SHP77 treated with DMSO at 0.1 percent for 48 hours (cell line): Measurements from ENCODE around the gene IL17RB.

Experiments
- DNase-seq: peaks from one replicate; lab custom pipeline; 2025; lab: John Stamatoyannopoulos, UW

The IL17RB gene

DNA sequence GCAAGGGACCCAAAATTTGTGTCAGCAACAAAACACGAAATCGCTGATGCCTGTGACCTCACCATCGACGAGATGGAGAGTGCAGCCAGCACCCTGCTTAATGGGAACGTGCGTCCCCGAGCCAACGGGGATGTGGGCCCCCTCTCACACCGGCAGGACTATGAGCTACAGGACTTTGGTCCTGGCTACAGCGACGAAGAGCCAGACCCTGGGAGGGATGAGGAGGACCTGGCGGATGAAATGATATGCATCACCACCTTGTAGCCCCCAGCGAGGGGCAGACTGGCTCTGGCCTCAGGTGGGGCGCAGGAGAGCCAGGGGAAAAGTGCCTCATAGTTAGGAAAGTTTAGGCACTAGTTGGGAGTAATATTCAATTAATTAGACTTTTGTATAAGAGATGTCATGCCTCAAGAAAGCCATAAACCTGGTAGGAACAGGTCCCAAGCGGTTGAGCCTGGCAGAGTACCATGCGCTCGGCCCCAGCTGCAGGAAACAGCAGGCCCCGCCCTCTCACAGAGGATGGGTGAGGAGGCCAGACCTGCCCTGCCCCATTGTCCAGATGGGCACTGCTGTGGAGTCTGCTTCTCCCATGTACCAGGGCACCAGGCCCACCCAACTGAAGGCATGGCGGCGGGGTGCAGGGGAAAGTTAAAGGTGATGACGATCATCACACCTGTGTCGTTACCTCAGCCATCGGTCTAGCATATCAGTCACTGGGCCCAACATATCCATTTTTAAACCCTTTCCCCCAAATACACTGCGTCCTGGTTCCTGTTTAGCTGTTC, 35.0 kb upstream of the IL17RB start:
- no peak for DNase-seq

DNA sequence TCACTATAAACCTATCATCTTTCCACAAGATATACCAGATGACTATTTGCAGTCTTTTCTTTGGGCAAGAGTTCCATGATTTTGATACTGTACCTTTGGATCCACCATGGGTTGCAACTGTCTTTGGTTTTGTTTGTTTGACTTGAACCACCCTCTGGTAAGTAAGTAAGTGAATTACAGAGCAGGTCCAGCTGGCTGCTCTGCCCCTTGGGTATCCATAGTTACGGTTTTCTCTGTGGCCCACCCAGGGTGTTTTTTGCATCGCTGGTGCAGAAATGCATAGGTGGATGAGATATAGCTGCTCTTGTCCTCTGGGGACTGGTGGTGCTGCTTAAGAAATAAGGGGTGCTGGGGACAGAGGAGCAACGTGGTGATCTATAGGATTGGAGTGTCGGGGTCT, 33.9 kb upstream of the IL17RB start:
- DNase-seq, result no peak

- no peak for DNase-seq
Observed at GRCh38 chr3:53813229-53813628, 33.1 kb upstream of the IL17RB start.

DNA sequence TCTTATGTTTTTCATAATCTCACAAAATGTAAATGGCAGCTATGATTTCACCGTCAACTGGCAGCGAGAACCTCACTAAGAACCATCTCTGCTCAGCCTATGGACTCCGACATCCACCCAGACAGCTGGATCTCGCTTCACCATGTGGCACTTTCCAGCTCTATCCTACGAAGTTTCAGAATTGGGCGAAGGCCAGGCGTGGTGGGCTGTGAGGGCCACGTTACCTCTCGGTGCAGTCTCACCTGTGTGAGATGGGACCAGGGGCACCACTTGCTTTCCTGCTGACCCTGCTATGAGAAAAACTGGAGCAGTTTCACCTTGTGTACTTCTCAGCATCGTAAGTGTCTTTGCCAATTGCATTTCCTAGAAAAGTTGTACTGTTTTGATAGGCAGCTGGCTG, 32.5 kb upstream of the IL17RB start:
- no peak for DNase-seq

DNA sequence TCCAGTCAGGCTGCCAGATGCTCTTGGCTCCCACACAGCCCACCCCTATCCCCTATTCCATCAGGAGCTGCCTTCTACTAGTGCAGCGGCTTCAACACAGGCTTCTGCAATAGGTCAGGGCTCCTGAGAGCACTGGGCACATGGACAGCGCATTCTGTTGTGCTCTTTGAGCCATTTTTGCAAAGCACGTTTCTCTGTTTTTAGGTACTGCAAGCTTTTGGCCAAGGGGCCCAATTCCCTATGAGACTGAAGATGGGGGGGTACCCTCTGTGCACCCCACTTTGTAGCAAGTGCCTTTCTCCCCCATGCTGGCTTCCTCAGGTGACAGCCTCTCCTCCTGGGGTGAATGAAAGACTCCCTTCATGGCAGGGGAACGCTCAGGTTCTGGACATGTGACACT, 31.3 kb upstream of the IL17RB start:
- DNase-seq, result no peak

DNA sequence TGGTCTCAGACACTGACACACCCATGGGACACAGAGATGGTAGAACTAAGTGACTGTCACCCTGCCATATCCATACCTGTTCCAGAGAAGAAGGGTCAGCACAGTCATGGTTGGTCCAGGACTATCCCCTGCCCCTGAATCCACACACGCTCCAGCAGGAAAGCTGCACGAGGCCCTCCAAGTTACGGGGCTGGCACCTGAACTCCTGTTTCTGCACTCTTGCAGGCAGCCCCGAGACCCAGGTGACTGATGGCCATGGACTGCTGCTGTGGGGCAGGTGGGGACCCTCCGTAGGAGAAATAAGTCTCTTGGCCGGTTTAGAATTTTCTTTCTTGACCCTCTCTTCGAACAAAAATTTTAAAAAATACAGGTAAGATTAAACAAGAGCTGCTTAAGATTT, 30.7 kb upstream of the IL17RB start:
- DNase-seq, result no peak

DNA sequence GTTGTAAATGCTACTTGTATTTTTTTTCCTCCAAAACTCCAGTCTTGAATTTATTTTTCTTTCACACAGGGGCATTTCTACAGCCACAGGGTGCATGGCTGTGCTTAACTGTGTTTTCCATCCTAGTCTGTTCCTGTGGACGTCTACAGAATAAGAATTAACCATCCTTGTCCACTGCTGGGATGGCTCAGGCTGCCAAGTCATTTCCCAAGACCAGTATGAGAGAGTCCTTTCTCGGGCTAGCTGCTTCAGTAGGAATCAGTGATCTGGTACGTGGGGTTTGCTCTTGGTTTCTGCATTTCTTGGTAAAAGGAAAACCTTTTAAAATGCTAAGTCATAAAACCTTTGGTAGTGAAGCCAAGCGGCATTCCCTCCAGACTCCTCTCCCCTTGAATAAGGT, 29.9 kb upstream of the IL17RB start:
- no peak for DNase-seq

- no peak for DNase-seq
Observed at GRCh38 chr3:53817211-53817610, 29.2 kb upstream of the IL17RB start.

DNA sequence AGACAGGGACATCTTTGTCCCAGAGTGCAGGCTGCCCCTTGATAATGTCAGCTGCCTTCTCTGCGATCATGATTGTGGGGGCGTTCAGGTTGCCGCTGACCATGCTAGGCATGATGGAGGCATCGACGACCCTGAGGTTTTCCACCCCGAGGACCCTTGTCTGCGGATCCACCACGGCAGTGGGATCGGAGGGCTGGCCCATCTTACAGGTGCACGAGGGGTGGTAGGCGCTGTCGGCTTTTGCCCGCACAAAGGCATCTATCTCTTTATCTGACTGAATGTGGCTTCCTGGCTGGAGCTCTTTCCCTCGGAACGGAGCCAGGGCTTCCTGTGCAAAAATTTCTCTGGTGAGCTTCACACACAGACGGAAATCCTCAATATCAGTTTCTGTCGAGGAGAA, 28.6 kb upstream of the IL17RB start:
- DNase-seq, result no peak

DNA sequence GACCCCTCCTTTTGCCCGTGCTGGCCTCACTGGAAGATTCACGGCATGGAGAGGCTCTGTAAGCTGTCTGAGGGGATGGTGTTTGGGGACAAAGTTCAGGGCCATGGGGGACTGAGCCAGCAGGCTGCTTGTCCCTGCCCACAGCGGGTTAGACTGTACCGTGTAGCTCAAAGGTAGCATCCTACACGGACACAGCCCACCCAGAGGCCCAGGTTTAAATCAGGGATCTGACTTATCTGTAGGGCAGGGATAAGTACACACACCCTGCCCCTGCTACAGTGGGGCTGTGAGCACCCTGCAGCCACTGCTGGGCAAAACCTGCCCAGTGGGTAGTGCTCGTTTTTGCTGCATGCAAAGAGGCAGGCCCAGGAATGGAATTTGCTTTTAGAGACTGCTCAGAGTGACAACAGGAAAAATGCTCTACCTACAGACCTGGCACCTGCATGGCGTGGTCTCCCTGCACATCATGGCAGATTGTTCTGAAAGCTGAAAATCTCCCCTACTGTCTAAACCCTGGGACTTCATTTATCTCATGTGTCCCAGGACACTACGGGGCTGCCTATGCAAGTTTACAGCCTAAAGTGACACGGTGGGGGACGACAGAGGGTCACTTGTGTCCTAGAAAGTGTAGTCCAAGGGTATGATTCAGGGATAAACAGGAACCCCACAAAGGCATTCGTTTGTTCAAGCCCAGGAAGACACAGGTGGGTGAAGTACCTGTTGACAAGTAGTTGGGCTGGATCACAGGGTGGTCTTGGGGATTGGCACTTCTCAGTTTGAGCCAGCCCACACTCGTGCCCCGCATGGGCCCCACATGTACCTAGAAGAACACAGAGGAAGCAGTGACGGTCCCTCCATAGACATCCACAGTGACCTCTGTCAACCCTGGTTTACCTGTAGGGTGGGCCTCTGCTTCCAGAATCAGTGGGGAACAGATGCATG, 27.9 kb upstream of the IL17RB start:
- no peak for DNase-seq

- DNase-seq, result no peak
Observed at GRCh38 chr3:53819163-53819868, 27.1 kb upstream of the IL17RB start.

- DNase-seq, result no peak
Observed at GRCh38 chr3:53820084-53820483, 26.3 kb upstream of the IL17RB start.

GRCh38 chr3:53820756-53821580, 25.4 kb upstream of the IL17RB start:
- no peak for DNase-seq

GRCh38 chr3:53821631-53822121, 24.7 kb upstream of the IL17RB start:
- peak; percentile 11 for DNase-seq

DNA sequence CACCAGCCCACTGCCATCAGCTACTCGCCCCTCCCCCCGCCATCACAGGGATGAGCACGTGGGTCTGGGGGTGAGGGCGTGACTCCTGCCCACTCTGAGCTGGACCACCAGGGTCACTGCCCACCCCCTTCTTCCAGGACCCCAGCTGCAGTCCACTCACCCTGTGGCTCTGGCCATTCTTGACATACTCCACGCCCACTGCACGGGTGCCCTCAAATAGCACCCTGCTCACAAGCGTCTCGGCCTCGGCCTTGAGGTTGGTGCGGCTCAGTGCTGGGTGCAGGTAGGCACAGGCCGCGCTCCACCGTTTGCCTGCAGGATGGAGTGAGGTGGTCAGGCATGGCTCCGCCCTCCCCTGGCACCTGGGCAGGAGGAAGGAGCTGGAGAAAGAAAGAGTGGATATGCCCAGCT, 24.0 kb upstream of the IL17RB start:
- DNase-seq, result no peak

DNA sequence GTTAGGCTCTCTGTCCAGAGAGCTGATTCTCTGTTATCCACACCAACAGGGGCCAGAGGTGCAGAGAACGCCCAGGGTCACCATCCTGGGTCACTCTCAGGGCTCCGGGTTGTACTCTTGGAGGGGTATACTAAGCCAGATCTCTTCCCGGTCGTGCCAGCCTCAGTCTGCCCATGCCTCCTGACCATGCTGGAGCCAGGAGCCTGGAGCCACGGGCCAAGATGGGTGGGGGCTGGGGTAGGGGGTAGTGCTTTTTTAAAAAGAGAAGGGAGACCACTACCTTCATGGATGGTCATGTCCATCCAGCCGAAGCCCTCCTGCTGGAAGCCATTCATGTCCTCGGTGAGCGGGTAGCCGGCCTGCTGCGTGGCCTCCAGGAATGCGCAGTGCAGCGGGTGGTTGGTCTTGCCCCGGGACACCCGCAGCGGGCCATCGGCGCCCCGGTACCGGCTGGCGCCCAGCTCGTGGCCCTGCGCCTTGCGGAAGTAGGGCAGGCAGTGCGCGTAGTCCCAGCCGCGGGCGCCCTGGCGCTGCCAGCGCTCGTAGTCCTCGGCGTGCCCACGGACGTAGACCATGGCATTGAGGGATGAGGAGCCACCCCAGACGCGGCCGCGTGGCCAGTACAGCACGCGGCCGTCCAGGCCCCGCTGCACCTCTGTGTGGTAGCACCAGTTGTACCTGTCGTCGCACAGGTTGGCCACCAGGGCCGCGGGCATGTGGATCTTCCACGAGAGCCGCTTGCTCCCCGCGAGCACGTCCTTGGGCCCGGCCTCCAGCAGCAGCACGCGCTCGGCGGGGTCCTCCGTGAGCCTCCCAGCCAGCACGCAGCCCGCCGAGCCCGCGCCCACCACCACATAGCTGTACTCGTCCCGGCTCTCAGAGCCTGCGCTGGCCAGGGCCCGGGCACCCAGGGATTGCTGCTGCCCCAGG, 23.1 kb upstream of the IL17RB start:
- DNase-seq, result no peak

DNA sequence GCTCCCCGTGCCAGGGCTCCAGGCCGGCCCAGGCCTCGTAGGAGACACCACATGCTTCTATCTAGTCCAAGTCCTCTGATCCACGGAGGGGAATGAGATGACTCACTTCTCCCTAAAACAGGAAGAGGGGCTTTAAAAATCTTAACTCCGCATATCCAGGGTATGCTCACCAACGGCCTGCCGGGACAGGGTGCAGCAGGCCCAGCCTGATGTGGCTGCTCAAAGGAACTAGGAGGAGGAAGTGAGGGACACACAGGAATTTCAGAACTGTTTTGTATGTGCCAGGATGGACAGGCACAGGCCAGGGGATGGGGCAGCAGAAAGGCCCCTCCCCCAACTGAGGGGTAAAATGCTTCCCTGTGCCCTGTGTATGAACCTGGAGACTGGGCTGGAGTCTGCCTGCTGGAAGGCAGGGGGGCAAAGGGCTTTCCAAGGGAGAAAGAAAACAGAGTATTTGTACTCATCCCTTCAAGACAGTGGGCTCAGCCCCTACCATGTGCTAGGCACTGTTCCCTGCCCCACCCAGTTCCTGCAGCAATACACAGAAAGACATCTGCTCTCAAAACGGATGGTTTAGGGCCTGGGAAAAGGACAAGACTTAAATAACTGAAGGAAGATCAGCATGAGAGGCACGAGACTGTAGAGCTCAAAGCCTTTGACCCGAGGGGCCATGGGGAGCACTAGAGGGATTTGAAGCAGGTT, 22.3 kb upstream of the IL17RB start:
- DNase-seq, result no peak

- no peak for DNase-seq
Observed at GRCh38 chr3:53824795-53825194, 21.6 kb upstream of the IL17RB start.

GRCh38 chr3:53826048-53826447, 20.3 kb upstream of the IL17RB start:
- DNase-seq, result no peak

DNA sequence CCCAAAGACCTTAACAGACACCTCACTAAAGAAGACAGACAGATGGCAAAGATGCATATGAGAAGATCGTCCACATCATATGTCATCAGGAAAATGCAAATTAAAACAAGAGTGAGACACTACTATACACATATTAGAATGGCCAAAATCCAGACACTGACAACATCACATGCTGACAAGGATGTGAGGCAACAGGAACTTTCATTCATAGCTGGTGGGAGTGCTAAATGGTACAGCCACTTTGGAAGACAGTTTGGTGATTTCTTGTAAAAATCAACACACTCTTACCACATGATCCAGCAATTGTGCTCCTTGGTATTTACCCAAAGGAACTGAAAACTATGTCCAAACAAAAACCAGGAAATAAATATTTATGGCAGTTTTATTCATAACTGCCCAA, 17.8 kb upstream of the IL17RB start:
- no peak for DNase-seq
